Endothelial cell of umbilical vein (primary cell): ENCODE results near the gene GALNT10. TPM values are rescaled to one million over a fixed set of nuclear protein-coding genes. Genes with fewer than 3 reads are reported as not detected.

Experiments used
- BruUV-seq: library from RNA; stranded (reverse); fragments of 400-500 nt; replicated peaks from 2 replicates; lab custom pipeline; 2021; lab: Mats Ljungman, UMichigan
- CTCF ChIA-PET: fragments of 300-600, 350-600 bp; sonication (Branson Sonifier 250); formaldehyde crosslinking; loops from one replicate; lab custom pipeline; 2021; ENCODE audit warnings: antibody characterized with exemption, inconsistent platforms; lab: Charles Lee
- POLR2A ChIA-PET: fragments of 300-600, 350-600 bp; sonication (Branson Sonifier 250); formaldehyde crosslinking; loops from one replicate; lab custom pipeline; 2021; ENCODE audit warnings: antibody characterized with exemption, inconsistent platforms; lab: Charles Lee
- DNase-seq: peaks from one replicate; pipeline ENCODE4 v3.0.0-alpha.2; 2011; ENCODE audit warnings: low read depth, low spot score
- FAIRE-seq: peaks from 2 replicates; lab custom pipeline; 2011; peaks lifted over from hg19 to GRCh38; lab: Jason Lieb, UNC
- H2AFZ ChIP-seq: 2 replicates; pipeline ENCODE4 v1.6.0; 2012; ENCODE audit warnings: low read depth, low read length, control low read depth, inconsistent platforms
- H3K27ac ChIP-seq: 2 replicates; pipeline ENCODE4 v1.5.1; 2011; ENCODE audit warnings: low read depth, mild to moderate bottlenecking, control low read depth, low read length, moderate library complexity; ENCODE audit not compliant: insufficient read depth
- H3K27me3 ChIP-seq, 2 experiments: 2 replicates each; pipeline versions ENCODE4 v1.6.0 to v1.6.1; 2011; ENCODE audit warnings: low read length in 2 of 2, mixed read lengths in 1 of 2; ENCODE audit not compliant: control insufficient read depth in 2 of 2, insufficient read depth in 2 of 2
- H3K36me3 ChIP-seq, 2 experiments: 2 replicates in 1 of 2; 3 replicates in 1 of 2; pipeline ENCODE4 v1.5.1; 2011; ENCODE audit warnings: low read length in 2 of 2, mild to moderate bottlenecking in 1 of 2, moderate library complexity in 1 of 2; ENCODE audit not compliant: control insufficient read depth in 2 of 2, insufficient read depth in 2 of 2; ENCODE audit errors: extremely low read depth in 1 of 2
- H3K4me1 ChIP-seq: 3 replicates; pipeline ENCODE4 v1.5.1; 2011; ENCODE audit warnings: mild to moderate bottlenecking, low read length; ENCODE audit not compliant: control insufficient read depth, insufficient read depth; ENCODE audit errors: extremely low read depth
- H3K4me2 ChIP-seq: 2 replicates; pipeline ENCODE4 v1.6.1; 2011; ENCODE audit warnings: low read length, control low read depth, mixed read lengths; ENCODE audit not compliant: insufficient read depth
- H3K4me3 ChIP-seq, 3 experiments: fragments of 200-600 bp in 1 of 3; sonication (generic), shearing (Covaris generic) in 1 of 3; replicated peaks in 1 of 3; 2 replicates each; pipeline ENCODE4 v1.5.1; 2011 to 2016; ENCODE audit warnings: control low read depth in 3 of 3, low read length in 3 of 3, mild to moderate bottlenecking in 2 of 3, inconsistent platforms in 1 of 3, low read depth in 1 of 3, moderate library complexity in 1 of 3; ENCODE audit not compliant: insufficient read depth in 1 of 3
- H3K79me2 ChIP-seq: 2 replicates; pipeline ENCODE4 v1.6.0; 2012; ENCODE audit warnings: low read length, inconsistent platforms; ENCODE audit not compliant: control insufficient read depth, insufficient read depth
- H3K9ac ChIP-seq: replicated peaks from 2 replicates; pipeline ENCODE3; 2011; ENCODE audit warnings: low read length, control low read depth; ENCODE audit not compliant: insufficient read depth; ENCODE audit errors: extremely low read depth
- H3K9me1 ChIP-seq: replicated peaks from 3 replicates; pipeline ENCODE4 v1.6.0; 2011; ENCODE audit warnings: mild to moderate bottlenecking, low read length; ENCODE audit not compliant: control insufficient read depth, insufficient read depth; ENCODE audit errors: extremely low read depth
- H3K9me3 ChIP-seq: replicated peaks from 2 replicates; pipeline ENCODE4 v1.5.1; 2012; ENCODE audit warnings: low read length, inconsistent platforms; ENCODE audit not compliant: control insufficient read depth, insufficient read depth
- H4K20me1 ChIP-seq: replicated peaks from 2 replicates; pipeline ENCODE3; 2011; ENCODE audit warnings: mild to moderate bottlenecking, low read length; ENCODE audit not compliant: control insufficient read depth, insufficient read depth; ENCODE audit errors: extremely low read depth
- EZH2 ChIP-seq: IDR thresholded peaks from 2 replicates; pipeline ENCODE4 v1.6.1; 2012; ENCODE audit warnings: borderline replicate concordance, low read depth, mild to moderate bottlenecking, moderate library complexity, low read length, inconsistent platforms; ENCODE audit not compliant: severe bottlenecking
- FOS ChIP-seq: IDR thresholded peaks from 2 replicates; pipeline ENCODE4 v1.6.1; 2011; ENCODE audit warnings: mild to moderate bottlenecking, low read length, moderate library complexity, borderline replicate concordance; ENCODE audit not compliant: insufficient read depth
- POLR2AphosphoS5 ChIP-seq: IDR thresholded peaks from 2 replicates; pipeline ENCODE4 v1.6.1; 2012; ENCODE audit warnings: low read depth, mild to moderate bottlenecking, control low read depth, low read length, moderate library complexity; ENCODE audit not compliant: insufficient read depth
- dilution Hi-C: fragments of 300-500 bp; cut with MboI; formaldehyde crosslinking; loops from one replicate; pipeline ENCODE4 v1.15.0; 2019; ENCODE audit warnings: low sequenced_read_pairs; ENCODE audit not compliant: extremely low pct_ligation_motif_present
- intact Hi-C: fragments of 100-400 bp; cut with micrococcal nuclease; formaldehyde crosslinking; loops from one replicate; pipeline ENCODE4 v1.10.0; 2022
- polyA plus RNA-seq, 4 experiments: library from polyadenylated mRNA; depleted of rRNA in 3 of 4; stranded (reverse) in 3 of 4; unstranded in 1 of 4; fragments of >200 nt; gene quantifications; 2 replicates each; pipeline versions ENCODE4 v1.2.1 to v1.2.3, GENCODE V29; 2011 to 2012; ENCODE audit warnings: missing spikeins in 1 of 4
- total RNA-seq: library from RNA; stranded (reverse); gene quantifications from 2 replicates; pipeline ENCODE4 v1.2.3, GENCODE V29; 2021
- TF ChIP-seq, protein P1 (sequence below): IDR thresholded peaks from 2 replicates; pipeline ENCODE4 v1.6.1; 2011; ENCODE audit not compliant: insufficient read depth, insufficient read length

Gene GALNT10
- total and polyA plus RNA-seq, 2 donors (not counting 3 experiments of a cell fraction or from before 2014, with no cell fraction given) = 70.2 to 77.6 TPM

DNA sequence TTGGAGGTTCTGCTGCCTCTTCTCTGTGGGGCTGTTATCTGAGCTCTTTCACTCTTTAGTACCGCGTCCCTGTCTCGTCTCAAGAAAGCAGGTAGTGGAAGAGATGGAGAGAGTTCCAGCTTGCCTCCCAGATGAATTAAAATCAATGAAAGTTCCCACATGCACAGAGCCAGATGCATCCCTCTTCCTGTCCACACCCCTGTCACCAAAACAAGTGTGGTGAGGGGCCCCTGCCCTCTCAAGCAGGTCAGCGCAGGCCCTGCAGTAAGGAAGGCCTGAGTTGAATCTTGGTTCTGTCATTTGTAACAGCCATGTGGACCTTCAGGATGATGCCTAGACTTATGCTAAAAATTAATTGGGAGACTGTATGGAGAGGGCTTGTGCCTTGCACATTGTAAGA is 26.9 kb downstream of the GALNT10 start:
- no peaks in the 10 kb centered on the region for H3K9me3 ChIP-seq
- no peaks in the 10 kb centered on the region for H3K9me1 ChIP-seq
- FAIRE-seq (no peak), DNase-seq (no peak)
- no peaks in the 10 kb centered on the region for H3K36me3 ChIP-seq
- intact Hi-C loops = no loop called here
- POLR2A ChIA-PET = interaction anchor here (0.7 kb wide), 1 partner anchor 151 kb away, joined by 3 read pairs; no protein-coding TSS in a partner anchor
- BruUV-seq = no TSS peak
- no peak overlapping the region for H2AFZ ChIP-seq
- TF ChIP-seq EZH2 = no peak
- TF ChIP-seq, protein P1, sequence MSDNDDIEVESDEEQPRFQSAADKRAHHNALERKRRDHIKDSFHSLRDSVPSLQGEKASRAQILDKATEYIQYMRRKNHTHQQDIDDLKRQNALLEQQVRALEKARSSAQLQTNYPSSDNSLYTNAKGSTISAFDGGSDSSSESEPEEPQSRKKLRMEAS = no peak
- dilution Hi-C loops = no loop called here
- H3K4me2 ChIP-seq = no peak overlapping the region
- peaks cover 27% of the 10 kb centered on the region for H3K4me1 ChIP-seq
- CTCF ChIA-PET = interaction anchor here (1.1 kb wide), 1 partner anchor 20 kb away, joined by 4 read pairs; no protein-coding TSS in a partner anchor
- H3K9ac ChIP-seq = no peak overlapping the region
- no peaks in the 10 kb centered on the region for H4K20me1 ChIP-seq
- H3K4me3 ChIP-seq = no peak overlapping the region
- no peaks in the 10 kb centered on the region for H3K27me3 ChIP-seq
- no peak overlapping the region for H3K27ac ChIP-seq
- peaks cover 3% of the 10 kb centered on the region for H3K79me2 ChIP-seq

DNA sequence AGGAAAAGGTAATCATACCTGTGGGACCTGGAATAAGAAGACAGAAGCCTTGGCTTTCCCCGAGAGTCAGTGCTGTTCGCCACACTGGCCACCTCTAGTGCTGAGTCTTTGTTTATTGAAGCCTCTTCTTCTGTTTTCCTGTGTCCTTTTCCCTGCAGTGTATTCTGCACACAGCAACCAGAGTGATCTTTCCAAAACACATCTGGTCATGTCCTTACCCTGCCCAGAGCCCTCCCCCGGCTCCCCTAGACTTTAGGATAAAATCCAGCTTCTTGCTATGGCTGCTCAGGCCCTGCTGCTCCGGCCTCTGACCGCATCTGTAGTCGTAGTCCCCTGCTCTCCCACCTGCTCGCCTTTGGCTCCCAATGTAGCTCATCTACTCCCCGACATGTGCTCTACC is 28.3 kb downstream of the GALNT10 start:
- POLR2A ChIA-PET = no interaction called here
- Histone ChIP-seq H3K79me2 (peaks cover 7% of the 10 kb centered on the region), H3K36me3 (no peaks in the 10 kb centered on the region), H3K4me2 (no peak overlapping the region), H3K27me3 (no peaks in the 10 kb centered on the region), H3K9me1 (no peaks in the 10 kb centered on the region), H4K20me1 (no peaks in the 10 kb centered on the region), H3K4me1 (peaks cover 23% of the 10 kb centered on the region), H3K9me3 (no peaks in the 10 kb centered on the region), H2AFZ (no peak overlapping the region), H3K9ac (no peak overlapping the region), H3K4me3 (no peak overlapping the region), H3K27ac (no peak overlapping the region)
- CTCF ChIA-PET = interaction anchor here (1.1 kb wide), 1 partner anchor 21 kb away, joined by 3 read pairs; no protein-coding TSS in a partner anchor
- DNase-seq = no peak
- no peak for FAIRE-seq
- intact Hi-C loops (no loop called here), dilution Hi-C loops (no loop called here)
- BruUV-seq = no TSS peak
- TF ChIP-seq FOS (no peak), POLR2AphosphoS5 (no peak), EZH2 (no peak)
